ENCODE measurements around the gene CEP104. TPM values are rescaled to one million over a fixed set of nuclear protein-coding genes. Genes with fewer than 3 reads are reported as not detected.

CEP104 gene
- total and polyA plus RNA-seq, 2 experiments from 2014 or later = 20.5 to 32.2 TPM

DNA sequence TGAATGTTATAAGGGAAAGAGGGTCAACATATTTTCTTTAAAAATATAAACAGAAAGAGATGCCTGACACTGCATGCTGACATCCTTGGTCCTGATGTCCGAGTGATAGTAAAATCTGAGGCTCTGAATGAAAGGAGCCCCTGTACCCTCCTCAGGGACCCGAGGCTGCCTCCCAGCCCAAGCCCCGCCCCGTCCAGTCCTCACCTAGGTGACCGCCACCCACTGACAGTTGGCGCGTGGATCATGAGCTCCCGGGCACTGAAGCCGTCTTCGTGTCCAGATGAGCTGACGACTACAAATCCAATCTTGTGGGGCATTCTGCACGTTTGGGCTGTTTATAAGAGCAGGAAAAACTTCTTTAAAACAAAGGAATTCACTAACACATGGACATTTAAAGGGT, 4.9 kb downstream of the CEP104 start:
- no peaks in the 10 kb centered on the region; the same call in 1 of the 2 replicates for H4K20me1 ChIP-seq (replicated peaks; ENCODE audit: insufficient read depth)
- no peaks in the 10 kb centered on the region for H3F3A ChIP-seq (replicated peaks; ENCODE audit: low read depth)
- H3K27me3 Mint-ChIP-seq (ENCODE audit: insufficient read depth, low read depth, poor library complexity) = peaks cover 9% of the 10 kb centered on the region
- no peaks in the 10 kb centered on the region for H3K9me3 Mint-ChIP-seq
- no peak overlapping the region for H3K4me3 Mint-ChIP-seq
- no peak overlapping the region for H3K4me3 ChIP-seq
- ATAC-seq (no peak), DNase-seq (ENCODE audit: low spot score) (no peak)
- H3K79me2 ChIP-seq (replicated peaks; ENCODE audit: insufficient read depth) = peaks cover 32% of the 10 kb centered on the region
- H3K27me3 ChIP-seq (ENCODE audit: insufficient read depth) = no peaks in the 10 kb centered on the region
- H3K4me1 Mint-ChIP-seq = peaks cover 9% of the 10 kb centered on the region; the same call in 2 of the 3 replicates
- no peaks in the 10 kb centered on the region for H3K9me2 ChIP-seq (ENCODE audit: insufficient read depth)
- no peak overlapping the region for H3K4me2 ChIP-seq
- no peak overlapping the region for H3K27ac ChIP-seq (ENCODE audit: low read depth)
- no peak overlapping the region for H2AFZ ChIP-seq
- H3K27ac Mint-ChIP-seq = no peak overlapping the region
- H3K36me3 ChIP-seq (ENCODE audit: insufficient read depth) = no peaks in the 10 kb centered on the region
- TF ChIP-seq, protein P1, sequence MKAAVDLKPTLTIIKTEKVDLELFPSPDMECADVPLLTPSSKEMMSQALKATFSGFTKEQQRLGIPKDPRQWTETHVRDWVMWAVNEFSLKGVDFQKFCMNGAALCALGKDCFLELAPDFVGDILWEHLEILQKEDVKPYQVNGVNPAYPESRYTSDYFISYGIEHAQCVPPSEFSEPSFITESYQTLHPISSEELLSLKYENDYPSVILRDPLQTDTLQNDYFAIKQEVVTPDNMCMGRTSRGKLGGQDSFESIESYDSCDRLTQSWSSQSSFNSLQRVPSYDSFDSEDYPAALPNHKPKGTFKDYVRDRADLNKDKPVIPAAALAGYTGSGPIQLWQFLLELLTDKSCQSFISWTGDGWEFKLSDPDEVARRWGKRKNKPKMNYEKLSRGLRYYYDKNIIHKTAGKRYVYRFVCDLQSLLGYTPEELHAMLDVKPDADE (IDR thresholded peaks at IDR 0.05) = no peak
- TF ChIP-seq STAT1 (IDR thresholded peaks at IDR 0.05; ENCODE audit: unreplicated experiment) (no peak), ZNF331 (CRISPR knock-in tag; IDR thresholded peaks at IDR 0.05; ENCODE audit: low read depth) (no peak), EZH2 (IDR thresholded peaks at IDR 0.05; ENCODE audit: low read depth, unreplicated experiment) (no peak), EZH2phosphoT487 (IDR thresholded peaks at IDR 0.05; ENCODE audit: unreplicated experiment) (no peak), JUNB (IDR thresholded peaks at IDR 0.05; ENCODE audit: unreplicated experiment) (no peak)
- TF ChIP-seq, protein P2, sequence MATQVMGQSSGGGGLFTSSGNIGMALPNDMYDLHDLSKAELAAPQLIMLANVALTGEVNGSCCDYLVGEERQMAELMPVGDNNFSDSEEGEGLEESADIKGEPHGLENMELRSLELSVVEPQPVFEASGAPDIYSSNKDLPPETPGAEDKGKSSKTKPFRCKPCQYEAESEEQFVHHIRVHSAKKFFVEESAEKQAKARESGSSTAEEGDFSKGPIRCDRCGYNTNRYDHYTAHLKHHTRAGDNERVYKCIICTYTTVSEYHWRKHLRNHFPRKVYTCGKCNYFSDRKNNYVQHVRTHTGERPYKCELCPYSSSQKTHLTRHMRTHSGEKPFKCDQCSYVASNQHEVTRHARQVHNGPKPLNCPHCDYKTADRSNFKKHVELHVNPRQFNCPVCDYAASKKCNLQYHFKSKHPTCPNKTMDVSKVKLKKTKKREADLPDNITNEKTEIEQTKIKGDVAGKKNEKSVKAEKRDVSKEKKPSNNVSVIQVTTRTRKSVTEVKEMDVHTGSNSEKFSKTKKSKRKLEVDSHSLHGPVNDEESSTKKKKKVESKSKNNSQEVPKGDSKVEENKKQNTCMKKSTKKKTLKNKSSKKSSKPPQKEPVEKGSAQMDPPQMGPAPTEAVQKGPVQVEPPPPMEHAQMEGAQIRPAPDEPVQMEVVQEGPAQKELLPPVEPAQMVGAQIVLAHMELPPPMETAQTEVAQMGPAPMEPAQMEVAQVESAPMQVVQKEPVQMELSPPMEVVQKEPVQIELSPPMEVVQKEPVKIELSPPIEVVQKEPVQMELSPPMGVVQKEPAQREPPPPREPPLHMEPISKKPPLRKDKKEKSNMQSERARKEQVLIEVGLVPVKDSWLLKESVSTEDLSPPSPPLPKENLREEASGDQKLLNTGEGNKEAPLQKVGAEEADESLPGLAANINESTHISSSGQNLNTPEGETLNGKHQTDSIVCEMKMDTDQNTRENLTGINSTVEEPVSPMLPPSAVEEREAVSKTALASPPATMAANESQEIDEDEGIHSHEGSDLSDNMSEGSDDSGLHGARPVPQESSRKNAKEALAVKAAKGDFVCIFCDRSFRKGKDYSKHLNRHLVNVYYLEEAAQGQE (IDR thresholded peaks at IDR 0.05; ENCODE audit: unreplicated experiment) = no peak
- TF ChIP-seq, protein P3, sequence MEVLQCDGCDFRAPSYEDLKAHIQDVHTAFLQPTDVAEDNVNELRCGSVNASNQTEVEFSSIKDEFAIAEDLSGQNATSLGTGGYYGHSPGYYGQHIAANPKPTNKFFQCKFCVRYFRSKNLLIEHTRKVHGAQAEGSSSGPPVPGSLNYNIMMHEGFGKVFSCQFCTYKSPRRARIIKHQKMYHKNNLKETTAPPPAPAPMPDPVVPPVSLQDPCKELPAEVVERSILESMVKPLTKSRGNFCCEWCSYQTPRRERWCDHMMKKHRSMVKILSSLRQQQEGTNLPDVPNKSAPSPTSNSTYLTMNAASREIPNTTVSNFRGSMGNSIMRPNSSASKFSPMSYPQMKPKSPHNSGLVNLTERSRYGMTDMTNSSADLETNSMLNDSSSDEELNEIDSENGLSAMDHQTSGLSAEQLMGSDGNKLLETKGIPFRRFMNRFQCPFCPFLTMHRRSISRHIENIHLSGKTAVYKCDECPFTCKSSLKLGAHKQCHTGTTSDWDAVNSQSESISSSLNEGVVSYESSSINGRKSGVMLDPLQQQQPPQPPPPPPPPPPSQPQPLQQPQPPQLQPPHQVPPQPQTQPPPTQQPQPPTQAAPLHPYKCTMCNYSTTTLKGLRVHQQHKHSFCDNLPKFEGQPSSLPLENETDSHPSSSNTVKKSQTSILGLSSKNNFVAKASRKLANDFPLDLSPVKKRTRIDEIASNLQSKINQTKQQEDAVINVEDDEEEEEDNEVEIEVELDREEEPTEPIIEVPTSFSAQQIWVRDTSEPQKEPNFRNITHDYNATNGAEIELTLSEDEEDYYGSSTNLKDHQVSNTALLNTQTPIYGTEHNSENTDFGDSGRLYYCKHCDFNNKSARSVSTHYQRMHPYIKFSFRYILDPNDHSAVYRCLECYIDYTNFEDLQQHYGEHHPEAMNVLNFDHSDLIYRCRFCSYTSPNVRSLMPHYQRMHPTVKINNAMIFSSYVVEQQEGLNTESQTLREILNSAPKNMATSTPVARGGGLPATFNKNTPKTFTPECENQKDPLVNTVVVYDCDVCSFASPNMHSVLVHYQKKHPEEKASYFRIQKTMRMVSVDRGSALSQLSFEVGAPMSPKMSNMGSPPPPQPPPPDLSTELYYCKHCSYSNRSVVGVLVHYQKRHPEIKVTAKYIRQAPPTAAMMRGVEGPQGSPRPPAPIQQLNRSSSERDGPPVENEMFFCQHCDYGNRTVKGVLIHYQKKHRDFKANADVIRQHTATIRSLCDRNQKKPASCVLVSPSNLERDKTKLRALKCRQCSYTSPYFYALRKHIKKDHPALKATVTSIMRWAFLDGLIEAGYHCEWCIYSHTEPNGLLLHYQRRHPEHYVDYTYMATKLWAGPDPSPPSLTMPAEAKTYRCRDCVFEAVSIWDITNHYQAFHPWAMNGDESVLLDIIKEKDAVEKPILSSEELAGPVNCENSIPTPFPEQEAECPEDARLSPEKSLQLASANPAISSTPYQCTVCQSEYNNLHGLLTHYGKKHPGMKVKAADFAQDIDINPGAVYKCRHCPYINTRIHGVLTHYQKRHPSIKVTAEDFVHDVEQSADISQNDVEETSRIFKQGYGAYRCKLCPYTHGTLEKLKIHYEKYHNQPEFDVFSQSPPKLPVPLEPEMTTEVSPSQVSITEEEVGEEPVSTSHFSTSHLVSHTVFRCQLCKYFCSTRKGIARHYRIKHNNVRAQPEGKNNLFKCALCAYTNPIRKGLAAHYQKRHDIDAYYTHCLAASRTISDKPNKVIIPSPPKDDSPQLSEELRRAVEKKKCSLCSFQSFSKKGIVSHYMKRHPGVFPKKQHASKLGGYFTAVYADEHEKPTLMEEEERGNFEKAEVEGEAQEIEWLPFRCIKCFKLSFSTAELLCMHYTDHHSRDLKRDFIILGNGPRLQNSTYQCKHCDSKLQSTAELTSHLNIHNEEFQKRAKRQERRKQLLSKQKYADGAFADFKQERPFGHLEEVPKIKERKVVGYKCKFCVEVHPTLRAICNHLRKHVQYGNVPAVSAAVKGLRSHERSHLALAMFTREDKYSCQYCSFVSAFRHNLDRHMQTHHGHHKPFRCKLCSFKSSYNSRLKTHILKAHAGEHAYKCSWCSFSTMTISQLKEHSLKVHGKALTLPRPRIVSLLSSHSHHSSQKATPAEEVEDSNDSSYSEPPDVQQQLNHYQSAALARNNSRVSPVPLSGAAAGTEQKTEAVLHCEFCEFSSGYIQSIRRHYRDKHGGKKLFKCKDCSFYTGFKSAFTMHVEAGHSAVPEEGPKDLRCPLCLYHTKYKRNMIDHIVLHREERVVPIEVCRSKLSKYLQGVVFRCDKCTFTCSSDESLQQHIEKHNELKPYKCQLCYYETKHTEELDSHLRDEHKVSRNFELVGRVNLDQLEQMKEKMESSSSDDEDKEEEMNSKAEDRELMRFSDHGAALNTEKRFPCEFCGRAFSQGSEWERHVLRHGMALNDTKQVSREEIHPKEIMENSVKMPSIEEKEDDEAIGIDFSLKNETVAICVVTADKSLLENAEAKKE (CRISPR knock-in tag; IDR thresholded peaks at IDR 0.05) = no peak
- TF ChIP-seq, protein P4, sequence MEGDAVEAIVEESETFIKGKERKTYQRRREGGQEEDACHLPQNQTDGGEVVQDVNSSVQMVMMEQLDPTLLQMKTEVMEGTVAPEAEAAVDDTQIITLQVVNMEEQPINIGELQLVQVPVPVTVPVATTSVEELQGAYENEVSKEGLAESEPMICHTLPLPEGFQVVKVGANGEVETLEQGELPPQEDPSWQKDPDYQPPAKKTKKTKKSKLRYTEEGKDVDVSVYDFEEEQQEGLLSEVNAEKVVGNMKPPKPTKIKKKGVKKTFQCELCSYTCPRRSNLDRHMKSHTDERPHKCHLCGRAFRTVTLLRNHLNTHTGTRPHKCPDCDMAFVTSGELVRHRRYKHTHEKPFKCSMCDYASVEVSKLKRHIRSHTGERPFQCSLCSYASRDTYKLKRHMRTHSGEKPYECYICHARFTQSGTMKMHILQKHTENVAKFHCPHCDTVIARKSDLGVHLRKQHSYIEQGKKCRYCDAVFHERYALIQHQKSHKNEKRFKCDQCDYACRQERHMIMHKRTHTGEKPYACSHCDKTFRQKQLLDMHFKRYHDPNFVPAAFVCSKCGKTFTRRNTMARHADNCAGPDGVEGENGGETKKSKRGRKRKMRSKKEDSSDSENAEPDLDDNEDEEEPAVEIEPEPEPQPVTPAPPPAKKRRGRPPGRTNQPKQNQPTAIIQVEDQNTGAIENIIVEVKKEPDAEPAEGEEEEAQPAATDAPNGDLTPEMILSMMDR (conservative IDR thresholded peaks at IDR 0.05; ENCODE audit: low read depth in 2 of 2) = no peak
- no peaks in the 10 kb centered on the region for H3K4me1 ChIP-seq (ENCODE audit: insufficient read depth)
- H3K36me3 Mint-ChIP-seq (ENCODE audit: low read depth) = no peaks in the 10 kb centered on the region

Measured in GM23338 (cell line).